ENCODE data around the gene TMEM44.

The TMEM44 gene

DNA sequence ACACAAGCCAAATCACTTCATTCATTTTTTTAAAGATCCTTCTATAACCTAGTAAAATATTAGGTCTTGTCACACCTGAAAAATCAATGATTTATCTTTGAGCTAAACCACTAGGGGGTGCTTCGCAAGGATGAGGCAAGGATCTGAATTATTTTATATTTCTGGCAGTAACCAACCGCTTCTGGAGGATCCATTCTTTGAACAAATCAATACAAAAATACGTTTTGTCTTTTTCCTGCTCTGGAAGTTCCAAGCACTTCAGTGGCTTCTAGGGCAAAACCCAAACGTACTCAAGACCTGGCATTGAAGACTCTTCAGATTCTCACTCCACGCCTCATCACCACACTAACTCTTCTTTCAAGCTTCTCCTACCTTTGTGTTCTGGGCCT, 38.3 kb upstream of the TMEM44 start:
- H3K27me3 ChIP-seq (ENCODE audit: insufficient read depth, low read length), result peaks cover 21% of the 10 kb centered on the region
- H3K36me3 ChIP-seq (ENCODE audit: insufficient read depth, low read depth, low read length), result peaks cover 27% of the 10 kb centered on the region
- peak overlapping the region; percentile 88 for H3K4me3 ChIP-seq (ENCODE audit: low read length)
- H3K9me3 ChIP-seq (ENCODE audit: insufficient read depth, low read depth, low read length), result no peaks in the 10 kb centered on the region
- peak overlapping the region; percentile 89 for H3K27ac ChIP-seq (ENCODE audit: low read length)
- peaks cover 5% of the 10 kb centered on the region; the same call in 1 of the 2 replicates for H3K4me1 ChIP-seq (ENCODE audit: insufficient read depth, low read length)
- peak overlapping the region; percentile 99 for H3K9ac ChIP-seq (ENCODE audit: low read depth, low read length)

DNA sequence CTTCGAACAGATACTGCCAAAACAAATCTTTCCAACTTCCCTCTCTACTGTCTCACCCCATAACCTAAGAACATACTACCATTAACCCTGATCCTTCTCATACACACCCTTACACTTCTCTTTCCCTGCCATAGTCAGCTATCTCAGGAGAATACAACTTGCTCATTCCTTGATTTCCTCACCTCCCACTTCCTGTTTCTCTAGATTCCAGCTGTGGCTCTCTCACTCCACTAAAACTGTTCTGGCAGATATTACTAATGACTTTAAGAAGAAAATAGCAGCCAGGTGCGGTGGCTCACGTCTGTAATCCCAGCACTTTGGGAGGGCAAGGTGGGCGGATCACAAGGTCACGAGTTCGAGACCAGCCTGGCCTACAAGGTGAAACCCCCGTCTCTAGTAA, 34.1 kb upstream of the TMEM44 start:
- Histone ChIP-seq H3K4me1 (ENCODE audit: insufficient read depth, low read length) (peaks cover 5% of the 10 kb centered on the region; the same call in 1 of the 2 replicates), H3K9me3 (ENCODE audit: insufficient read depth, low read depth, low read length) (no peaks in the 10 kb centered on the region), H3K27me3 (ENCODE audit: insufficient read depth, low read length) (no peaks in the 10 kb centered on the region), H3K9ac (ENCODE audit: low read depth, low read length) (no peak overlapping the region), H3K36me3 (ENCODE audit: insufficient read depth, low read depth, low read length) (peaks cover 60% of the 10 kb centered on the region), H3K27ac (ENCODE audit: low read length) (no peak overlapping the region), H3K4me3 (ENCODE audit: low read length) (no peak overlapping the region)

DNA sequence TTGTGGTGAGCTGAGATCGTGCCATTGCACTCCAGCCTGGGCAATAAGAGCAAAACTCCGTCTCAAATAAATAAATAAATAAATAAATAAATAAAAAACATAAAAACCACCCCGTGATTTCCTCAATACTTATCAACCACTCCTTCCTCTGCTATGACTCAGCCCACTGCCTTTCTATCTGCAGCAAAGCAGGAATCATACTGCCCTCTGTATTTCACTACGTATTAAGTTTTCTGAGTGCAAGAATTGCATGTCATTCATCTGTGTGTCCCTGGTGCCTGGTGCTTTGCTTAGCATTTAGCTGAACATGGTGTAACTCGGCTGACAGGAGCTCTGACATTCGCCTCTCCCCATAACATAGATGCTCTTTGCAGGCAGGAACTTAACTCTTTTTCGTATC, 31.6 kb upstream of the TMEM44 start:
- no peak overlapping the region for H3K27ac ChIP-seq (ENCODE audit: low read length)
- no peak overlapping the region for H3K4me3 ChIP-seq (ENCODE audit: low read length)
- H3K9me3 ChIP-seq (ENCODE audit: insufficient read depth, low read depth, low read length), result no peaks in the 10 kb centered on the region
- H3K9ac ChIP-seq (ENCODE audit: low read depth, low read length), result no peak overlapping the region
- no peaks in the 10 kb centered on the region for H3K27me3 ChIP-seq (ENCODE audit: insufficient read depth, low read length)
- peaks cover 81% of the 10 kb centered on the region for H3K36me3 ChIP-seq (ENCODE audit: insufficient read depth, low read depth, low read length)
- no peaks in the 10 kb centered on the region for H3K4me1 ChIP-seq (ENCODE audit: insufficient read depth, low read length)

DNA sequence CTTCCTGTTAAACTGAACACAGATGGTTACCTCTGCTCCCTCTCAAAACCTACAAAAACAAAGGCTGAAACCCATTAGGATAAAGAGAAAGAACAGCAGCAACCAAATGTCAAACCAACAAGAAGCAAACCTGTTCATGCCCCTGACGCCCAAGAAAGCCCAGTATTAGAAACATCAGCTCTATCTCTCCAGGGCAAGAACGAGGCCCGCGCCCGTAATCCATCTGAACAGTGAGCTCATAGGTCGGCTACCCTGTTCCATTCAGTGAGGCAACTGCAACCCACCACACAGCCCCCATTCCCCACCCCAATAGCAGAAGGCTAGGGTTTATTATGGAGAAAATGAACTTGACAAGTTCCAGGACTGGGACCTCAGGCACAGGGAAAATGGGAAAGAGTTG, 28.7 kb upstream of the TMEM44 start:
- no peak overlapping the region for H3K27ac ChIP-seq (ENCODE audit: low read length)
- no peaks in the 10 kb centered on the region for H3K9me3 ChIP-seq (ENCODE audit: insufficient read depth, low read depth, low read length)
- H3K36me3 ChIP-seq (ENCODE audit: insufficient read depth, low read depth, low read length), result peaks cover 90% of the 10 kb centered on the region
- no peaks in the 10 kb centered on the region for H3K27me3 ChIP-seq (ENCODE audit: insufficient read depth, low read length)
- no peak overlapping the region for H3K4me3 ChIP-seq (ENCODE audit: low read length)
- no peak overlapping the region for H3K9ac ChIP-seq (ENCODE audit: low read depth, low read length)
- no peaks in the 10 kb centered on the region for H3K4me1 ChIP-seq (ENCODE audit: insufficient read depth, low read length)

DNA sequence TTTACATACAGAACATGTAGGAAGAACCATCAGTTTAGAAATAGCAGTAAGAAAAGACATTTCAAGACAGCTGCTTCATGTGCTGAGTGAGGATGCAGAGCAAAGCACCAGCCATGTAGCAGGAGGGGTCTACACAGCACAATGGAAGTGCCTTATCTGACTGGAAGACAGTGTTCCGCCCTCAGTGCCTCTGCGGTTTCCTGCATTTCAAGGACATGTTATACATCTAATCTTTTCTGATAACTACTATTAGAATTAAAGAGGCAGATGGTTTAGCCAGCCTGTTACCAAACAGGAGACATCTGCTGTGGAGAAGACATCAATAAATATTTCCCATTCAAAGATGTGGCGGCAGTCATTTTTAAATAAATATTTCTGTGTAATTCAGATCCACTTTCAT, 28.2 kb upstream of the TMEM44 start:
- Histone ChIP-seq H3K36me3 (ENCODE audit: insufficient read depth, low read depth, low read length) (peaks cover 85% of the 10 kb centered on the region), H3K9ac (ENCODE audit: low read depth, low read length) (no peak overlapping the region), H3K27ac (ENCODE audit: low read length) (no peak overlapping the region), H3K9me3 (ENCODE audit: insufficient read depth, low read depth, low read length) (no peaks in the 10 kb centered on the region), H3K4me1 (ENCODE audit: insufficient read depth, low read length) (no peaks in the 10 kb centered on the region), H3K27me3 (ENCODE audit: insufficient read depth, low read length) (no peaks in the 10 kb centered on the region), H3K4me3 (ENCODE audit: low read length) (no peak overlapping the region)

DNA sequence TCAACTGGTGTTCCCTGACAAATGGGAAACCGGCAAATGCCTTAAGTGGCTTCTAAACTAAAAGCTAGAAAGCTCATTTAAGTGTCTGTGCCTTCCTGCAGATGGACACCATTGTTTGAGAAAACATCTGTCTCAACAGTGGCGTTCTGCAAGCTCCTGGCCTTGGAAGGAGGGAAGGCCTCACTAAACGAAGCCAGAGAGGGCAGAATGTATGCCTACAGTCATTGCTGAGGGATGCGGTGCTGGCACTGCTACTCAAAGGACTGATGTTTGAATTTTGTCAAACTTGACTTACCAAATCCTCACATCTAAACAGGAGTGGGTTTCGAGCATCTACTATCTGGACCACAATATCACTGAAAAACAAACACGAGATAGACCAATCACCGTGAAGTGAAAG, 26.6 kb upstream of the TMEM44 start:
- H3K4me3 ChIP-seq (ENCODE audit: low read length), result no peak overlapping the region
- H3K9me3 ChIP-seq (ENCODE audit: insufficient read depth, low read depth, low read length), result no peaks in the 10 kb centered on the region
- H3K9ac ChIP-seq (ENCODE audit: low read depth, low read length), result no peak overlapping the region
- H3K27me3 ChIP-seq (ENCODE audit: insufficient read depth, low read length), result no peaks in the 10 kb centered on the region
- H3K36me3 ChIP-seq (ENCODE audit: insufficient read depth, low read depth, low read length), result peaks cover 76% of the 10 kb centered on the region
- H3K27ac ChIP-seq (ENCODE audit: low read length), result no peak overlapping the region
- no peaks in the 10 kb centered on the region for H3K4me1 ChIP-seq (ENCODE audit: insufficient read depth, low read length)

DNA sequence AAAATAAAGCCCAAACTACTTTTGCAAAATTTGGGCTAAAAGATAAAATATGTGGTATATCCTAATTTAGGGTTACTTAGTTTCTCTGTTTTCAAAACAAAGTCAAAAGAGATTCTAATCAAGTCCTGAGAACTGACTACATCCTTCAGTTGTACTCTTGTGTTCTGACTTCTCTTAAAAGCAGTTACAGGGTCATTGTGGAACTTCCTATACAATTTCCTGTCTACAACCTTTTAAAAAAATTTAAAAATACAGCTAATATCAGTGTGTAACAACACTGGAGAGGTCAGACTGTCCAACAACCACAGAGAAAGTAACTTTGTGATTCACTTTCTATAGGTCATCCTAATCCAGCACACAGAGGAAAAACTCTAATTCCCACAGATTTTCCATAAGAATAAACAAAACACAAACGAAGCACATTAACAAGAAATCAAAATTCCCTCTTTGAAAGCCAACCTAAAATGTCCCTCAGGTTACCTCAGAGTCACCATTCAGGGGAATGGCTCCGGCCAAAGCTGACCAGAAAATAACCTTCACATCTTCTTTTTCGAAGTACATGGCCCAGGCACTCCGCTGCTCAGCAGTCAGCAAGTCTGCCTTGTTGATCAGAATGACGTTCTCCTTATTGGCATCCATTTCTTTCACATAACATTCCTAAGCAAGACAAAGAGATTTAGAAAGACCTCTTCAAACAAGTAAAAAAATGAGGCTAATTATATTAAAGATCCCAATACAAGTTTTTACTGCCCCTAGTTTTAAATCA, 25.4 kb upstream of the TMEM44 start:
- H3K9ac ChIP-seq (ENCODE audit: low read depth, low read length), result no peak overlapping the region
- no peaks in the 10 kb centered on the region for H3K4me1 ChIP-seq (ENCODE audit: insufficient read depth, low read length)
- no peak overlapping the region for H3K27ac ChIP-seq (ENCODE audit: low read length)
- no peak overlapping the region for H3K4me3 ChIP-seq (ENCODE audit: low read length)
- peaks cover 75% of the 10 kb centered on the region for H3K36me3 ChIP-seq (ENCODE audit: insufficient read depth, low read depth, low read length)
- no peaks in the 10 kb centered on the region for H3K27me3 ChIP-seq (ENCODE audit: insufficient read depth, low read length)
- H3K9me3 ChIP-seq (ENCODE audit: insufficient read depth, low read depth, low read length), result no peaks in the 10 kb centered on the region

DNA sequence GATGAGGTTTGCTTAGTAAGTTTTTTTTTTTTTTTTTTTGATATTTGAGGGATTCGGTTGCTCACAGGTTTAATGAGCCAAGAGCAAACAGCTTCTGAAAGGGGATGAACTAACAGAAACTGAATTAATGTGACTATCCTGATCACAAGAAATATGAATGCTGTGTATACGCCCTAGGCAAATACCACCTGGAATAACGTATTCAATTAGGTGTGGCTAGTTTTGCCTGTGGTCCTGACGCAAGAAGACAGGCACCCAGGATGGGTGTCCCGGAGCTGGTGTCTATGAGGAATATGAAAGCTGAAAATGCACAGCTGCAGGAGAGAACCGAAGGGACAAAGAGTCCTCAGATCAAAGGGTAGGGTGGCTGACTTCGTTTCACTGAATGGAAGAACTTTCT, 24.2 kb upstream of the TMEM44 start:
- Histone ChIP-seq H3K36me3 (ENCODE audit: insufficient read depth, low read depth, low read length) (peaks cover 77% of the 10 kb centered on the region), H3K9ac (ENCODE audit: low read depth, low read length) (no peak overlapping the region), H3K4me1 (ENCODE audit: insufficient read depth, low read length) (0 out of 2 replicates have a peak, but pooled peaks cover 3% of the 10 kb centered on the region), H3K4me3 (ENCODE audit: low read length) (no peak overlapping the region), H3K27ac (ENCODE audit: low read length) (no peak overlapping the region), H3K9me3 (ENCODE audit: insufficient read depth, low read depth, low read length) (no peaks in the 10 kb centered on the region), H3K27me3 (ENCODE audit: insufficient read depth, low read length) (no peaks in the 10 kb centered on the region)

DNA sequence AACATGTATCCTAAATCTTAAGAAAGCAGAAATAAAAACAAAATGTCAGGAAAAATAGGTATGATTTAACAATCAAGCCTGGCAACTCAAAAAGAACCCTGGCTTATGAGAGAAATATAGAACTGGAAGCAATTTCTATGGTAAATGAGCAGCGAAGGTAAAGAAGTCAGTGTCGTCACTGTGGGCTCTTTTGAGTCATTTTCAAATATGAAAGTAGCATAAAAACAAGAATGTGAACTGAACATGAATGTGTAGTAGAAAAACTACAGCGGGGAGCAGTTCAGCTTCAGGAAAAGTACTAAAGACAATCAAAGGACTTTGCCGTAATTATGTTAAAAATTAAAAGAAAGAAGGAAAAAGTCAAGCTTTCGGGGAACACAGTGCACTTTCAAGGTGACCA, 21.2 kb upstream of the TMEM44 start:
- no peak overlapping the region for H3K9ac ChIP-seq (ENCODE audit: low read depth, low read length)
- peaks cover 79% of the 10 kb centered on the region for H3K36me3 ChIP-seq (ENCODE audit: insufficient read depth, low read depth, low read length)
- no peak overlapping the region for H3K4me3 ChIP-seq (ENCODE audit: low read length)
- no peak overlapping the region for H3K27ac ChIP-seq (ENCODE audit: low read length)
- 0 out of 2 replicates have a peak, but pooled peaks cover 3% of the 10 kb centered on the region for H3K4me1 ChIP-seq (ENCODE audit: insufficient read depth, low read length)
- no peaks in the 10 kb centered on the region for H3K27me3 ChIP-seq (ENCODE audit: insufficient read depth, low read length)
- no peaks in the 10 kb centered on the region for H3K9me3 ChIP-seq (ENCODE audit: insufficient read depth, low read depth, low read length)

DNA sequence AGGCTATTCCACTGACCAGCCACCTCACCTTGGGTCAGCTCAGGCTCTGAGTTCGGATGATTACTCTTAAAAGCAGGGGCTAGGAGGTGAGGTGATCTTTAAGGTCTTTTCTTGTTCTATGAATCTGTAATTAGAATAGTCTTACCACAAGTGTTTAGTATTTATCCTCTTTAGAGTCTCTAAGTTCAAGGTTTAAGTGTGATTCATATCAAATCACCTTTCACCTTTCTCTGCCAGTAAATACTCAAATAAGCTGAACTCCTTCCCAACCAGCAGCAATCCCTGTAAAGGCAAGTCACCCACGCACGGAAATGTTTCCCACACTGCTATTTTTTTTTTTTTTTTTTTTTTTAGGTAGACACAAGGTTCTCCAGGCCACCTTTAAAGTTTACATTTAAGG, 14.5 kb upstream of the TMEM44 start:
- H3K36me3 ChIP-seq (ENCODE audit: insufficient read depth, low read depth, low read length), result peaks cover 95% of the 10 kb centered on the region
- H3K4me3 ChIP-seq (ENCODE audit: low read length), result no peak overlapping the region
- no peaks in the 10 kb centered on the region for H3K9me3 ChIP-seq (ENCODE audit: insufficient read depth, low read depth, low read length)
- no peak overlapping the region for H3K9ac ChIP-seq (ENCODE audit: low read depth, low read length)
- H3K27ac ChIP-seq (ENCODE audit: low read length), result no peak overlapping the region
- H3K4me1 ChIP-seq (ENCODE audit: insufficient read depth, low read length), result no peaks in the 10 kb centered on the region
- H3K27me3 ChIP-seq (ENCODE audit: insufficient read depth, low read length), result no peaks in the 10 kb centered on the region

DNA sequence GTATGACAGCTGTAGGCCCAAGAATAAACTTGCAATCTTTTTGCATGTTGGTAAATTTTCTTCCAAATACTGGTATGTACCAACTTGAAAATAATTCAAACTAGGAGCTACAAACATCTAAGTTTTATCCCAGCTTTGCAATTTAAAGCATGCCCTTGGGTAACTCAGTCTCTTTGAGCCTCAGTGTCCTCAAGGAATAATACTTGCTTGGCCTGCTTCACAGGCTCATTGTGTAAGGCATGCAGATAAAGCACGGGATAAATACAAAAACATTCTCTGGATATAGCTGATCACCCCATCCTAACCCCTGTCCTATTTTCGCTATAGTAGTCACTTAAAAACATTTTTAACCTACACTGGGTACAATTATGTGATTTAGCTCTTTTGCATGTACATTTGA, 9.6 kb upstream of the TMEM44 start:
- H3K9me3 ChIP-seq (ENCODE audit: insufficient read depth, low read depth, low read length), result no peaks in the 10 kb centered on the region
- H3K9ac ChIP-seq (ENCODE audit: low read depth, low read length), result no peak overlapping the region
- peaks cover 79% of the 10 kb centered on the region for H3K36me3 ChIP-seq (ENCODE audit: insufficient read depth, low read depth, low read length)
- H3K4me3 ChIP-seq (ENCODE audit: low read length), result no peak overlapping the region
- no peaks in the 10 kb centered on the region for H3K4me1 ChIP-seq (ENCODE audit: insufficient read depth, low read length)
- no peak overlapping the region for H3K27ac ChIP-seq (ENCODE audit: low read length)
- H3K27me3 ChIP-seq (ENCODE audit: insufficient read depth, low read length), result no peaks in the 10 kb centered on the region

DNA sequence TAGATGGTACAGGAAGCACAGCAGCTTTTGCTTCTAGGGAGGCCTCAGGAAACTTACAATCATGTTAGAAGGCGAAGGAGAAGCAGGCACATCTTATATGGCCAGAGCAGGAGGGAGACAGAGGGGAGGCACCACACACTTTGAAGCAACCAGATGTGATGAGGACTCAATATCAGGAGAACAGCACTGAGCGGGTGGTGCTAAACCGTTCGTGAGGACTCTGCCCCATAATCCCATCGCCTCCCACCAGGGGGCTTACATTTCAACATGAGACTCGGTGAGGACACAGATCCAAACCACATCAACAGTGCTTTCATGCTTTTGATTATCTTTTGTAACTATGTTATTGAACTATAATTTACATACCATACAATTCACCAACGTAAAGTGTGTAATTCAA, 7.6 kb upstream of the TMEM44 start:
- Histone ChIP-seq H3K27me3 (ENCODE audit: insufficient read depth, low read length) (no peaks in the 10 kb centered on the region), H3K27ac (ENCODE audit: low read length) (no peak overlapping the region), H3K36me3 (ENCODE audit: insufficient read depth, low read depth, low read length) (peaks cover 59% of the 10 kb centered on the region), H3K9ac (ENCODE audit: low read depth, low read length) (no peak overlapping the region), H3K4me3 (ENCODE audit: low read length) (no peak overlapping the region), H3K4me1 (ENCODE audit: insufficient read depth, low read length) (no peaks in the 10 kb centered on the region), H3K9me3 (ENCODE audit: insufficient read depth, low read depth, low read length) (no peaks in the 10 kb centered on the region)

All from iPS-20b (cell line).